ENCODE data around the gene DKKL1. TPM values are rescaled to one million over a fixed set of nuclear protein-coding genes. Genes with fewer than 3 reads are reported as not detected.

Gene DKKL1
- total and polyA plus RNA-seq, 3 donors from 2014 or later, result 145 to 487 (median 190) TPM

GRCh38 chr19:49398001-49398615 lies 34.4 kb downstream of the DKKL1 start:
- no peak for DNase-seq
- no peak overlapping the region for H3K27ac ChIP-seq
- intact Hi-C loops (cut with DNase I; ENCODE audit: low total_unique reads), result loop anchor here (10.0 kb wide), 1 partner anchor 47 kb away; the partner anchor contains the start of gene SLC17A7
- H3K4me1 ChIP-seq, result no peaks in the 10 kb centered on the region
- H3K4me3 ChIP-seq, result no peak overlapping the region
- TF ChIP-seq CTCF (IDR thresholded peaks at IDR 0.05), result no peak
- TF ChIP-seq POLR2A (IDR thresholded peaks at IDR 0.05), result no peak
- no peaks in the 10 kb centered on the region for H3K36me3 ChIP-seq (ENCODE audit: low read depth, missing control alignments)
- no peaks in the 10 kb centered on the region for H3K9me3 ChIP-seq
- 81 to 82% methylated on average over 9 to 11 of the region's 11 CpGs for WGBS, 2 donors
- H3K27me3 ChIP-seq, result no peaks in the 10 kb centered on the region

GRCh38 chr19:49398931-49399330 lies 35.3 kb downstream of the DKKL1 start:
- intact Hi-C loops (cut with DNase I; ENCODE audit: low total_unique reads), result loop anchor here (10.0 kb wide), 1 partner anchor 46 kb away; the partner anchor contains the start of gene SLC17A7
- no peak overlapping the region for H3K27ac ChIP-seq
- WGBS, 2 donors, result 76 to 82% methylated on average over 6 of the region's 6 CpGs
- no peak for DNase-seq
- H3K4me3 ChIP-seq, result no peak overlapping the region
- H3K4me1 ChIP-seq, result no peaks in the 10 kb centered on the region
- TF ChIP-seq POLR2A (IDR thresholded peaks at IDR 0.05) (no peak), CTCF (IDR thresholded peaks at IDR 0.05) (no peak)
- no peaks in the 10 kb centered on the region for H3K9me3 ChIP-seq
- no peaks in the 10 kb centered on the region for H3K27me3 ChIP-seq
- no peaks in the 10 kb centered on the region for H3K36me3 ChIP-seq (ENCODE audit: low read depth, missing control alignments)

- TF ChIP-seq CTCF (IDR thresholded peaks at IDR 0.05), result no peak
- no peak for TF ChIP-seq POLR2A (IDR thresholded peaks at IDR 0.05)
Observed at GRCh38 chr19:49400029-49400428, 36.4 kb downstream of the DKKL1 start.

GRCh38 chr19:49403404-49404187 lies 39.9 kb downstream of the DKKL1 start:
- no peaks in the 10 kb centered on the region for H3K9me3 ChIP-seq
- no peak overlapping the region for H3K27ac ChIP-seq
- H3K36me3 ChIP-seq (ENCODE audit: low read depth, missing control alignments), result no peaks in the 10 kb centered on the region
- no peak for DNase-seq
- H3K27me3 ChIP-seq, result no peaks in the 10 kb centered on the region
- 60 to 63% methylated on average over 5 to 7 of the region's 7 CpGs for WGBS, 2 donors
- H3K4me3 ChIP-seq, result no peak overlapping the region
- intact Hi-C loops (cut with DNase I; ENCODE audit: low total_unique reads), result no loop called here
- TF ChIP-seq POLR2A (IDR thresholded peaks at IDR 0.05) (no peak), CTCF (IDR thresholded peaks at IDR 0.05) (no peak)
- no peaks in the 10 kb centered on the region for H3K4me1 ChIP-seq

More at GRCh38 chr19:49400029-49400428, 36.4 kb downstream of the DKKL1 start:
- no peaks in the 10 kb centered on the region for H3K4me1 ChIP-seq
- H3K9me3 ChIP-seq, result no peaks in the 10 kb centered on the region
- H3K4me3 ChIP-seq, result no peak overlapping the region
- no peak overlapping the region for H3K27ac ChIP-seq
- H3K27me3 ChIP-seq, result no peaks in the 10 kb centered on the region
- intact Hi-C loops (cut with DNase I; ENCODE audit: low total_unique reads), result no loop called here
- DNase-seq, result no peak
- WGBS, 2 donors, result 88 to 94% methylated on average over 6 of the region's 6 CpGs
- no peaks in the 10 kb centered on the region for H3K36me3 ChIP-seq (ENCODE audit: low read depth, missing control alignments)
